ENCODE data around the gene AMIGO2. TPM values are rescaled to one million over a fixed set of nuclear protein-coding genes. Genes with fewer than 3 reads are reported as not detected.

The AMIGO2 gene
- total RNA-seq, 1 experiment from 2014 or later = 8.6 TPM

- no peaks in the 10 kb centered on the region for H3K79me1 ChIP-seq (ENCODE audit: insufficient read depth, low read depth, low read length, poor library complexity, severe bottlenecking)
- H3K56ac ChIP-seq (ENCODE audit: insufficient read length, low read depth, low read length) = no peak overlapping the region
- Mint-ChIP-seq H3K36me3 (ENCODE audit: insufficient read depth in 1 of 3, low read depth in 3 of 3) (peaks cover 0 to 5% (median 2%) of the 10 kb centered on the region in 3 experiments; a peak in 3 of 7 replicates), H3K4me1 (peaks cover 24 to 43% of the 10 kb centered on the region in 2 experiments), H3K27ac (no peak overlapping the region), H3K4me3 (peak overlapping the region; percentile 82 to 83), H3K9me3 (no peaks in the 10 kb centered on the region), H3K27me3 (ENCODE audit: low read depth) (peaks cover 19% of the 10 kb centered on the region)
- H2BK5ac ChIP-seq (ENCODE audit: insufficient read length, low read length) = no peak overlapping the region
- no peak overlapping the region for H4K5ac ChIP-seq (ENCODE audit: insufficient read length, low read depth, low read length)
- peak overlapping the region; percentile 43 for H3K9ac ChIP-seq (ENCODE audit: extremely low read depth, insufficient read length, low read length)
- no peak overlapping the region for H2AFZ ChIP-seq (ENCODE audit: low read length)
- no peak overlapping the region for H2AK5ac ChIP-seq (ENCODE audit: insufficient read length, low read length)
- DNase-seq = no peak
- no peak overlapping the region for H3T11ph ChIP-seq (ENCODE audit: low read length)
- no peak overlapping the region for H4K8ac ChIP-seq (replicated peaks; ENCODE audit: insufficient read length, low read depth, low read length)
- no peak overlapping the region for H2BK12ac ChIP-seq (ENCODE audit: insufficient read length, low read depth, low read length)
- peak overlapping the region; percentile 67 for H3K4me2 ChIP-seq (ENCODE audit: insufficient read depth, insufficient read length, low read length)
- H3K23ac ChIP-seq (ENCODE audit: insufficient read length, low read depth, low read length) = no peak overlapping the region
- no peak overlapping the region for H2BK120ac ChIP-seq (ENCODE audit: low read depth, low read length, poor library complexity, severe bottlenecking)
- no peaks in the 10 kb centered on the region; the same call in 1 of the 2 replicates for H3K4me1 ChIP-seq (ENCODE audit: insufficient read depth, low read length)
- no peaks in the 10 kb centered on the region for H4K20me1 ChIP-seq (ENCODE audit: control insufficient read depth, insufficient read depth, insufficient read length)
- H3K27ac ChIP-seq (ENCODE audit: insufficient read length, low read depth, low read length) = no peak overlapping the region
- no peak for TF ChIP-seq CTCF (conservative IDR thresholded peaks at IDR 0.05)
- peaks cover 13% of the 10 kb centered on the region for H3K23me2 ChIP-seq (ENCODE audit: insufficient read length, low read depth, low read length, poor library complexity, severe bottlenecking)
- peaks cover 4% of the 10 kb centered on the region; the same call in 1 of the 2 replicates for H3K27me3 ChIP-seq (ENCODE audit: insufficient read depth, low read length)
- WGBS (ENCODE audit: extremely low coverage, insufficient read length, low lambda C conversion rate) = no CpG with 5 or more reads among the region's 17 CpGs
- H3K79me2 ChIP-seq (ENCODE audit: insufficient read depth, low read length) = no peaks in the 10 kb centered on the region
- H3K4ac ChIP-seq (ENCODE audit: low read depth, low read length) = no peak overlapping the region
- H3K18ac ChIP-seq (ENCODE audit: insufficient read length, low read depth, low read length) = no peak overlapping the region
- H4K91ac ChIP-seq (ENCODE audit: insufficient read length, low read depth, low read length) = no peak overlapping the region
- H2BK15ac ChIP-seq (ENCODE audit: low read depth, low read length) = no peak overlapping the region
- no peak overlapping the region for H2BK20ac ChIP-seq (ENCODE audit: low read depth, low read length, poor library complexity, severe bottlenecking)
- no peaks in the 10 kb centered on the region for H3K9me3 ChIP-seq (ENCODE audit: control insufficient read depth, low read depth, low read length)
- no peak overlapping the region for H3K14ac ChIP-seq (ENCODE audit: insufficient read depth, low read length)
Observed at GRCh38 chr12:47078733-47079467, 859 bp downstream of the AMIGO2 start.
